PC-9 (cell line): ENCODE data around the gene NOS1AP. TPM values are rescaled to one million over a fixed set of nuclear protein-coding genes. Genes with fewer than 3 reads are reported as not detected.
A peak's percentile ranks its signal among the peaks of the same experiment; 100 is the strongest.

ENCODE experiments used
- BruUV-seq: library from RNA; stranded (reverse); fragments of 400-500 nt; replicated peaks from 2 replicates; lab custom pipeline; 2021; lab: Mats Ljungman, UMichigan
- CTCF ChIA-PET: fragments of 300-600 bp; sonication (Branson Sonifier 250); formaldehyde crosslinking; loops from one replicate; lab custom pipeline; 2022; ENCODE audit warnings: antibody characterized with exemption; lab: Charles Lee
- POLR2A ChIA-PET: fragments of 300-600 bp; sonication (Branson Sonifier 250); formaldehyde crosslinking; loops from one replicate; lab custom pipeline; 2022; ENCODE audit warnings: antibody characterized with exemption; ENCODE audit not compliant: unreplicated experiment; lab: Charles Lee
- DNase-seq, 2 experiments: peaks; one replicate each; pipeline versions ENCODE4 v3.0.0 to v3.0.0-alpha.2; 2015 to 2022; ENCODE audit warnings: mixed read lengths in 1 of 2
- H2AFZ ChIP-seq: fragments of 200-600 bp; sonication (generic); 2 replicates; pipeline ENCODE4 v1.8.1; 2017; ENCODE audit warnings: antibody characterized with exemption
- H3F3A ChIP-seq: fragments of 200-600 bp; sonication (generic); 2 replicates; pipeline ENCODE4 v1.8.1; 2017; ENCODE audit warnings: antibody characterized with exemption, mild to moderate bottlenecking, low read depth; ENCODE audit not compliant: insufficient read depth
- H3K27ac ChIP-seq: fragments of 200-600 bp; sonication (generic); 2 replicates; pipeline ENCODE4 v1.6.1; 2016; ENCODE audit warnings: mixed run types
- H3K27me3 ChIP-seq: fragments of 200-600 bp; sonication (generic); 2 replicates; pipeline ENCODE4 v1.6.1; 2016; ENCODE audit warnings: low read depth, mixed run types; ENCODE audit not compliant: insufficient read depth
- H3K36me3 ChIP-seq: fragments of 200-600 bp; sonication (generic); 2 replicates; pipeline ENCODE4 v1.6.1; 2016; ENCODE audit warnings: low read depth, mixed run types
- H3K4me1 ChIP-seq: fragments of 200-600 bp; sonication (generic); replicated peaks from 2 replicates; pipeline ENCODE4 v1.6.1; 2016; ENCODE audit warnings: mixed run types; ENCODE audit not compliant: insufficient read depth
- H3K4me2 ChIP-seq: fragments of 200-600 bp; sonication (generic); 2 replicates; pipeline ENCODE4 v1.6.1; 2017; ENCODE audit warnings: mixed run types
- H3K4me3 ChIP-seq: fragments of 200-600 bp; sonication (generic); 2 replicates; pipeline ENCODE4 v1.6.1; 2016; ENCODE audit warnings: mixed run types
- H3K79me2 ChIP-seq: fragments of 200-600 bp; sonication (generic); 2 replicates; pipeline ENCODE4 v1.6.1; 2017; ENCODE audit warnings: low read depth, mixed run types
- H3K9me2 ChIP-seq: fragments of 200-600 bp; sonication (generic); 2 replicates; pipeline ENCODE4 v1.8.1; 2017; ENCODE audit warnings: mild to moderate bottlenecking; ENCODE audit not compliant: insufficient read depth
- H3K9me3 ChIP-seq: fragments of 200-600 bp; sonication (generic); 2 replicates; pipeline ENCODE4 v1.8.1; 2016; ENCODE audit warnings: low read depth; ENCODE audit not compliant: insufficient read depth
- H4K20me1 ChIP-seq: fragments of 200-600 bp; sonication (generic); 2 replicates; pipeline ENCODE4 v1.8.1; 2017; ENCODE audit not compliant: insufficient read depth
- CTCF ChIP-seq: fragments of 200-600 bp; sonication (generic); conservative IDR thresholded peaks from 2 replicates; pipeline ENCODE4 v1.6.1; 2017; ENCODE audit warnings: mixed run types, antibody characterized with exemption, mild to moderate bottlenecking, moderate library complexity
- EZH2 ChIP-seq: fragments of 200-600 bp; sonication (generic); IDR thresholded peaks from 2 replicates; pipeline ENCODE4 v1.8.0; 2017; ENCODE audit warnings: antibody characterized with exemption, low read depth
- intact Hi-C: fragments of 100-400 bp; cut with micrococcal nuclease; formaldehyde crosslinking; loops from one replicate; pipeline ENCODE4 v1.10.0; 2022; ENCODE audit not compliant: unreplicated experiment
- total RNA-seq: library from RNA; stranded (reverse); gene quantifications from 2 replicates; pipeline ENCODE4 v1.2.3, GENCODE V29; 2021

Gene NOS1AP
- total RNA-seq, 1 experiment from 2014 or later, result 9.9 TPM

DNA sequence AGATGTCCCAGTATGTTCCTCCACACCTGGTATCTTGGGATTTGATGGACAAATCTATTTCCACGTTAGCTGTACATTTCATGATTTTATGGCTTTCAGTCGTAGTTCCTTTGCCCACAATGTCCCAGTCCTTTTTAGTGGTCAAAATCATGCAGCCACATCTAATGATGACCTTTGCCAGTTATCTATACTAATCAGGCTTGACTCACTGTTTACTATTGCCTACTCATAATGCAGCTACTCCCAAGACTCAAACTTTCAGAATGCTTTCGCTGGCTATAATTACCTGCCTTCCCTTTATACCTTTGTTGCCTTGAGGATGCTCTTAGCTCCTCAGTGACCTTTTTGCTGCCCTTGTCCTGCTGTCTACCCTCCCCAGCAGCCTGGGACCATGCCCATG is 6.4 kb downstream of the NOS1AP start:
- TF ChIP-seq CTCF, result no peak
- no peak for TF ChIP-seq EZH2
- H3K27ac ChIP-seq, result peak overlapping the region; percentile 50
- H3K79me2 ChIP-seq, result peaks cover 100% of the 10 kb centered on the region
- H3K27me3 ChIP-seq, result no peaks in the 10 kb centered on the region
- H3K4me2 ChIP-seq, result peak overlapping the region; percentile 60
- H2AFZ ChIP-seq, result no peak overlapping the region
- peaks cover 12% of the 10 kb centered on the region; the same call in 1 of the 2 replicates for H4K20me1 ChIP-seq
- no TSS peak for BruUV-seq
- peaks cover 86% of the 10 kb centered on the region for H3K4me1 ChIP-seq
- POLR2A ChIA-PET, result no interaction called here
- H3K9me2 ChIP-seq, result no peaks in the 10 kb centered on the region
- DNase-seq, result peak in 1 of 2 experiments; percentile 89
- H3K36me3 ChIP-seq, result peaks cover 31% of the 10 kb centered on the region
- peak overlapping the region; percentile 16; the same call in 1 of the 2 replicates for H3K4me3 ChIP-seq
- intact Hi-C loops, result no loop called here
- CTCF ChIA-PET, result no interaction called here
- H3K9me3 ChIP-seq, result peaks cover 14% of the 10 kb centered on the region; the same call in 1 of the 2 replicates
- H3F3A ChIP-seq, result peaks cover 40% of the 10 kb centered on the region

DNA sequence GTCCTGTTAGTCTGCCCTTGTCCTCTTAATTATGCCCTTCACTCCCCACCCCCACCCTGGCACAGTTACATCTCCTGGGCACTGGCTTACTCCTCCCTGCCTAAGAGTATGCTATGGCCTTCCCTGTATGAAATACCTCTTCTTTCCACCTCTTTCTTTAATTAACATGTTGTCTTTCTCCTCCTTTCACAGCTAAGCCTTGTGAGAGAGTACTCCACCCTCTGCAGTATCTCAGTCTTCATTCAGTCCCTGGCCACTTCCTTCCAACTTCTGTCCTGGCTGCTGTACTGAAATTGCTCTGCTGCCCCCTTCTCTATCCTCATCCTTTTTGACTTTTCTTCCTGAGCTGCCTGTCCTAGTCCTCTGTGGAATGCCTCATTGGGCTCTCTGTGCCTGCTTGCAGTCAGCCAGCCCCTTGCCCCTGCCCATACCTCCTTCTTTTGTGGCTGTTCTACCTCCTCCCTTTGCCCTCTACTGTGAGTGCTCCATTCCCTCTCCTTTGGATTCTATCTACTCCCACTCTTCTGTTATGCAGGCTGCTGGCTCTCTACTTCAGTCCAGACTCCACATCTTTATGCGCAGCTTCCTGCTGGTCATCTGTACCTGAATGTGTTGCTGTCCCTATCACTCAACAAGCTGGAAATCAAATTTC is 8.3 kb downstream of the NOS1AP start:
- TF ChIP-seq EZH2 (no peak), CTCF (no peak)
- DNase-seq, result no peak
- ChIA-PET POLR2A (no interaction called here), CTCF (no interaction called here)
- no peak overlapping the region for H3K4me3 ChIP-seq
- peaks cover 14% of the 10 kb centered on the region; the same call in 1 of the 2 replicates for H3K9me3 ChIP-seq
- H3K4me2 ChIP-seq, result 0 out of 2 replicates have a peak overlapping the region, but pooled peaks have one; percentile 11
- no TSS peak for BruUV-seq
- H3K79me2 ChIP-seq, result peaks cover 97% of the 10 kb centered on the region
- H3K36me3 ChIP-seq, result peaks cover 32% of the 10 kb centered on the region
- peaks cover 81% of the 10 kb centered on the region for H3K4me1 ChIP-seq
- H3K27me3 ChIP-seq, result no peaks in the 10 kb centered on the region
- no peaks in the 10 kb centered on the region for H3K9me2 ChIP-seq
- peaks cover 54% of the 10 kb centered on the region for H3F3A ChIP-seq
- H3K27ac ChIP-seq, result no peak overlapping the region
- no peak overlapping the region for H2AFZ ChIP-seq
- intact Hi-C loops, result no loop called here
- 0 out of 2 replicates have a peak, but pooled peaks cover under 1% of the 10 kb centered on the region for H4K20me1 ChIP-seq

DNA sequence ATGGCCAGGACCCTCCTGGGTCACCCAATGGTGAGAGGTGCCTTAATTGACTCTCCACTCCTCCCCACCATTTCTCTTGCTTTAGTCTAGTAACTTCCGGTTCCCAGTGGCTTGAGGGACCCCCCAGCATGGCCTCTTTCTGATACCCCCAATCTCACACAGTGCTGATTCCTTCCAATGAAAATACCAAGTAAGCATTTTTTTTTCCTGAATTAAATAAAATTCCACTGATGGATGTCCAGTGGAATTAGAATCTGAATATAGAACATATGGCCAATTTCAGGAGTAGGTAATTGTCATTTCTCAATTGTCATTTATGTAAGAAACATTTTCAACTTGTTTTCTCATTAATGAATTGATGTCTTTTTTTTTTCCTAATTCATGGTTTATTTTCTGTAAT is 9.5 kb downstream of the NOS1AP start:
- no peaks in the 10 kb centered on the region for H4K20me1 ChIP-seq
- H3K4me2 ChIP-seq, result no peak overlapping the region
- no TSS peak for BruUV-seq
- H3F3A ChIP-seq, result peaks cover 50% of the 10 kb centered on the region
- DNase-seq, result no peak
- no peaks in the 10 kb centered on the region for H3K9me2 ChIP-seq
- intact Hi-C loops, result no loop called here
- POLR2A ChIA-PET, result no interaction called here
- no peak for TF ChIP-seq EZH2
- no peak for TF ChIP-seq CTCF
- H3K27ac ChIP-seq, result no peak overlapping the region
- peaks cover 96% of the 10 kb centered on the region for H3K79me2 ChIP-seq
- H3K4me1 ChIP-seq, result peaks cover 72% of the 10 kb centered on the region
- peaks cover 37% of the 10 kb centered on the region for H3K36me3 ChIP-seq
- no peak overlapping the region for H2AFZ ChIP-seq
- CTCF ChIA-PET, result no interaction called here
- H3K27me3 ChIP-seq, result no peaks in the 10 kb centered on the region
- H3K9me3 ChIP-seq, result peaks cover 14% of the 10 kb centered on the region; the same call in 1 of the 2 replicates
- H3K4me3 ChIP-seq, result no peak overlapping the region
